HL-60 (cell line): ENCODE data around the gene TMPRSS13.

Experiments used
- GABPA ChIP-seq: IDR thresholded peaks from 2 replicates; pipeline ENCODE4 v1.6.1; 2012; ENCODE audit warnings: low read depth
- POLR2AphosphoS5 ChIP-seq: IDR thresholded peaks from 2 replicates; pipeline ENCODE4 v1.6.1; 2012; ENCODE audit warnings: low read depth
- TF ChIP-seq, protein P1 (sequence below): IDR thresholded peaks from one replicate; pipeline ENCODE4 v1.5.1; 2011; ENCODE audit warnings: low read length, control low read depth, inconsistent platforms; ENCODE audit not compliant: insufficient read depth
- TF ChIP-seq, protein P2 (sequence below): IDR thresholded peaks from 2 replicates; pipeline ENCODE4 v1.6.1; 2012; ENCODE audit warnings: low read depth; ENCODE audit not compliant: insufficient replicate concordance

DNA sequence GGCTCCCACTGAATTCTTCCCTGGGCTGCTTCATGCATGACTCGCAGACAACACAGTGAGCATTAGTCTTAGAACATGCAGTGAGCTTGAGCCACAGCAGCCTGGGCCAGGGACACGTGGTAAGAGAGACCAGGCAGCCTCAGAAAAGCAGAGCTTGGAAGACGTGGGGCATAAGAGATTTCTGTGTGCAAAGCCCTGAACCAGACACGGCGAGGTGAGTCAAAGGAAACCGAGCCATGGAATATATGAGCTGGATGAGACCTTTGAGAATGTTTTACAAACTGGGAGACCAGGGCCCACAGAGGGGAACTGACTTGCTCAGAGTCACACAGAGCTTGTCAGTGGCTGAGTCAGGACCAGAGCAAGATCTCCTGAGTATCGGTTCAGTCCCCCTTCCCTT, 44.2 kb downstream of the TMPRSS13 start:
- TF ChIP-seq, protein P1, sequence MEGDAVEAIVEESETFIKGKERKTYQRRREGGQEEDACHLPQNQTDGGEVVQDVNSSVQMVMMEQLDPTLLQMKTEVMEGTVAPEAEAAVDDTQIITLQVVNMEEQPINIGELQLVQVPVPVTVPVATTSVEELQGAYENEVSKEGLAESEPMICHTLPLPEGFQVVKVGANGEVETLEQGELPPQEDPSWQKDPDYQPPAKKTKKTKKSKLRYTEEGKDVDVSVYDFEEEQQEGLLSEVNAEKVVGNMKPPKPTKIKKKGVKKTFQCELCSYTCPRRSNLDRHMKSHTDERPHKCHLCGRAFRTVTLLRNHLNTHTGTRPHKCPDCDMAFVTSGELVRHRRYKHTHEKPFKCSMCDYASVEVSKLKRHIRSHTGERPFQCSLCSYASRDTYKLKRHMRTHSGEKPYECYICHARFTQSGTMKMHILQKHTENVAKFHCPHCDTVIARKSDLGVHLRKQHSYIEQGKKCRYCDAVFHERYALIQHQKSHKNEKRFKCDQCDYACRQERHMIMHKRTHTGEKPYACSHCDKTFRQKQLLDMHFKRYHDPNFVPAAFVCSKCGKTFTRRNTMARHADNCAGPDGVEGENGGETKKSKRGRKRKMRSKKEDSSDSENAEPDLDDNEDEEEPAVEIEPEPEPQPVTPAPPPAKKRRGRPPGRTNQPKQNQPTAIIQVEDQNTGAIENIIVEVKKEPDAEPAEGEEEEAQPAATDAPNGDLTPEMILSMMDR: no peak
- TF ChIP-seq POLR2AphosphoS5 (no peak), GABPA (no peak)
- TF ChIP-seq, protein P2, sequence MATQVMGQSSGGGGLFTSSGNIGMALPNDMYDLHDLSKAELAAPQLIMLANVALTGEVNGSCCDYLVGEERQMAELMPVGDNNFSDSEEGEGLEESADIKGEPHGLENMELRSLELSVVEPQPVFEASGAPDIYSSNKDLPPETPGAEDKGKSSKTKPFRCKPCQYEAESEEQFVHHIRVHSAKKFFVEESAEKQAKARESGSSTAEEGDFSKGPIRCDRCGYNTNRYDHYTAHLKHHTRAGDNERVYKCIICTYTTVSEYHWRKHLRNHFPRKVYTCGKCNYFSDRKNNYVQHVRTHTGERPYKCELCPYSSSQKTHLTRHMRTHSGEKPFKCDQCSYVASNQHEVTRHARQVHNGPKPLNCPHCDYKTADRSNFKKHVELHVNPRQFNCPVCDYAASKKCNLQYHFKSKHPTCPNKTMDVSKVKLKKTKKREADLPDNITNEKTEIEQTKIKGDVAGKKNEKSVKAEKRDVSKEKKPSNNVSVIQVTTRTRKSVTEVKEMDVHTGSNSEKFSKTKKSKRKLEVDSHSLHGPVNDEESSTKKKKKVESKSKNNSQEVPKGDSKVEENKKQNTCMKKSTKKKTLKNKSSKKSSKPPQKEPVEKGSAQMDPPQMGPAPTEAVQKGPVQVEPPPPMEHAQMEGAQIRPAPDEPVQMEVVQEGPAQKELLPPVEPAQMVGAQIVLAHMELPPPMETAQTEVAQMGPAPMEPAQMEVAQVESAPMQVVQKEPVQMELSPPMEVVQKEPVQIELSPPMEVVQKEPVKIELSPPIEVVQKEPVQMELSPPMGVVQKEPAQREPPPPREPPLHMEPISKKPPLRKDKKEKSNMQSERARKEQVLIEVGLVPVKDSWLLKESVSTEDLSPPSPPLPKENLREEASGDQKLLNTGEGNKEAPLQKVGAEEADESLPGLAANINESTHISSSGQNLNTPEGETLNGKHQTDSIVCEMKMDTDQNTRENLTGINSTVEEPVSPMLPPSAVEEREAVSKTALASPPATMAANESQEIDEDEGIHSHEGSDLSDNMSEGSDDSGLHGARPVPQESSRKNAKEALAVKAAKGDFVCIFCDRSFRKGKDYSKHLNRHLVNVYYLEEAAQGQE: no peak
